GM12875 (cell line): ENCODE results near the gene GOT2.

Experiments
- H3K4me3 ChIP-seq: one replicate; pipeline ENCODE4 v1.5.1; 2011; ENCODE audit warnings: low read depth, low read length, control low read depth
- TF ChIP-seq, protein P1 (sequence below): IDR thresholded peaks from 2 replicates; pipeline ENCODE4 v1.5.1; 2011; ENCODE audit warnings: low read depth, mild to moderate bottlenecking, control low read depth, inconsistent platforms, low read length, moderate library complexity, borderline replicate concordance; ENCODE audit not compliant: insufficient read depth

The GOT2 gene

DNA sequence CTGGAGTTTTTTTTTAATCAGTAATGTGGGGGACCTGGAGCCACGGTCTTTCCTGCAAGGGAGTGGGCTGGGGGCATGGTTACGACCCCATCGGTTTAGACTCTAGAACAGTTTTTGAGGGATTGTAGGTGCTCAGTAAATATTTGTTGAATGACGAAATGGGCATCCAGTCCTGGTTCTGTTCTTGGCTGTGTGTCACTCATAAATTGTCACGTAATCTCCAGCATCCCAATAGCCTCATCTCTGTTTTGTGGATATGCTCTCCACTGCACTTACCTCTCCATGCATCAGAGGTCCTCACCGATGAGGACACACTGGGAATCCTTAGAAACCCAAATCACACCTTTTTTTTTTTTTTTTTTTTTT, 49.0 kb downstream of the GOT2 start:
- TF ChIP-seq, protein P1, sequence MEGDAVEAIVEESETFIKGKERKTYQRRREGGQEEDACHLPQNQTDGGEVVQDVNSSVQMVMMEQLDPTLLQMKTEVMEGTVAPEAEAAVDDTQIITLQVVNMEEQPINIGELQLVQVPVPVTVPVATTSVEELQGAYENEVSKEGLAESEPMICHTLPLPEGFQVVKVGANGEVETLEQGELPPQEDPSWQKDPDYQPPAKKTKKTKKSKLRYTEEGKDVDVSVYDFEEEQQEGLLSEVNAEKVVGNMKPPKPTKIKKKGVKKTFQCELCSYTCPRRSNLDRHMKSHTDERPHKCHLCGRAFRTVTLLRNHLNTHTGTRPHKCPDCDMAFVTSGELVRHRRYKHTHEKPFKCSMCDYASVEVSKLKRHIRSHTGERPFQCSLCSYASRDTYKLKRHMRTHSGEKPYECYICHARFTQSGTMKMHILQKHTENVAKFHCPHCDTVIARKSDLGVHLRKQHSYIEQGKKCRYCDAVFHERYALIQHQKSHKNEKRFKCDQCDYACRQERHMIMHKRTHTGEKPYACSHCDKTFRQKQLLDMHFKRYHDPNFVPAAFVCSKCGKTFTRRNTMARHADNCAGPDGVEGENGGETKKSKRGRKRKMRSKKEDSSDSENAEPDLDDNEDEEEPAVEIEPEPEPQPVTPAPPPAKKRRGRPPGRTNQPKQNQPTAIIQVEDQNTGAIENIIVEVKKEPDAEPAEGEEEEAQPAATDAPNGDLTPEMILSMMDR: no peak
- H3K4me3 ChIP-seq: no peak overlapping the region

GRCh38 chr16:58684354-58685083, 49.6 kb downstream of the GOT2 start, which contains the start of gene SLC38A7:
SLC38A7 (minus strand) TSS chr16:58684770; CDS start chr16:58680126, 4,644 bp downstream.
- TF ChIP-seq, protein P1: no peak

GRCh38 chr16:58684001-58684353, 50.1 kb downstream of the GOT2 start:
- TF ChIP-seq, protein P1: no peak
- H3K4me3 ChIP-seq: peak overlapping the region; percentile 73

More at GRCh38 chr16:58684354-58685083, 49.6 kb downstream of the GOT2 start, which contains the start of gene SLC38A7:
- H3K4me3 ChIP-seq: peak within 1 kb of the TSS; percentile 73

DNA sequence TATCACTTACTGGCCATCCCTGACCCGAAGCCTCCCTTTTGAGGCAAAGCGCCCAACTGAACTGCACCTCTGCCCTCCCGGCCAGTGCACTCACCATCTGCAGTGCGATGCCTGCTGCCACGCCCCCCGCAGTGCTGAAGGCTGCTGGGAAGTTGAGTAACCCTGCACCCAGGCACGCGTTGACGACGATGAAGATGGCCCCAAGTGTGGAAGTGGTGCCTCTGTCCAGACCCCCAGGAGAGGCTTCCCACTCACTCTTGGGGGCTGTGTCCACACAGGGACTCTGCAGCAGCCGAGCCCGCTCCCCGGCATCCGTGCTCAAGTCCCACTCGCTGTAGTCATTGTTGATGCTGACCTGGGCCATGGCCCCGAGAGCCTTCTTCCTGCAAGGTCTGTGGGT, 54.4 kb downstream of the GOT2 start:
- TF ChIP-seq, protein P1: no peak
- no peak overlapping the region for H3K4me3 ChIP-seq

DNA sequence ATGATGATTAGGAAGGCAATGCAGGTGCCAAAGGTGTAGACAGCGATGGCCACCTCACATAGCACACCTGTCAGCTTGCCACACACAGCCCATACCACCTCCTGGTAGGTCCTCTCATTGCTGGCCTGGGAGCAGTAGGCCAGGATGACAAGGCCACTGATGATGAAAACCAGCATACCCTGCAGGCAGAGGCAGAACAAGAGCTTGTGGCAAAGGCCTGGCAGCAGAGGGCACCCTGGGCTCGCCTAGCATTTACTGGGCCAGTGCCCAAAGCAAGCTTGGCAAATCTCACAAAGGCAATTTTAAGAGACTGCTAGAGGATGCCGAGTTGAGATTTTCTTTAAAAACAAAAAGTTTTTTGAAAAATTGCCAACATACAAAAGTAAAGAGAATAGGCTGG, 55.4 kb downstream of the GOT2 start:
- TF ChIP-seq, protein P1: 0 out of 2 replicates have a peak, but pooled peaks have one; percentile 7
- H3K4me3 ChIP-seq: no peak overlapping the region

DNA sequence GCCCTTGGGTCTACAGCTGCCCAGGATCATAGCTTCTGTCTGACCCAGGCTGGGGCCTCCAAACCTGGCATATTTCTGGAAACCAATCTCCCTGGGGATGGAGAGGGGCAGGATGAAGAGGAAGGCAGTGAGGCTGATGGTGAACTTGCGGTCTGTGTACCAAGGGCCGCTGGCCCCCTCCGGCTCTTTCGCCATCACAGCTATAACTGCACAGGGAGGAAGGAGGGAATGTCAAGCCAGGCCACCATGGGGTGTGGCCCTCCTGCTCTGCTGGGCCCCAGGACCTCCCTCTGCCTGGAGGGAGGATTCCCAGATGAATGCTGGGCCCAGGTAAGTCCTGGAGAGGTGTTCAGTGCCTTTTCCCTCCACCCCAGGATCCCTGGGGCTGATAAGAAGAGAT, 55.8 kb downstream of the GOT2 start:
- TF ChIP-seq, protein P1: no peak
- H3K4me3 ChIP-seq: no peak overlapping the region

- no peak overlapping the region for H3K4me3 ChIP-seq
- TF ChIP-seq, protein P1: no peak
Observed at GRCh38 chr16:58670946-58671583, 63.1 kb downstream of the GOT2 start.
